GOT3 (cell line): ENCODE measurements around the gene HRH4.

Source experiments
- DNase-seq: peaks from one replicate; lab custom pipeline; 2025; ENCODE audit warnings: mixed read lengths; lab: John Stamatoyannopoulos, UW

The HRH4 gene

DNA sequence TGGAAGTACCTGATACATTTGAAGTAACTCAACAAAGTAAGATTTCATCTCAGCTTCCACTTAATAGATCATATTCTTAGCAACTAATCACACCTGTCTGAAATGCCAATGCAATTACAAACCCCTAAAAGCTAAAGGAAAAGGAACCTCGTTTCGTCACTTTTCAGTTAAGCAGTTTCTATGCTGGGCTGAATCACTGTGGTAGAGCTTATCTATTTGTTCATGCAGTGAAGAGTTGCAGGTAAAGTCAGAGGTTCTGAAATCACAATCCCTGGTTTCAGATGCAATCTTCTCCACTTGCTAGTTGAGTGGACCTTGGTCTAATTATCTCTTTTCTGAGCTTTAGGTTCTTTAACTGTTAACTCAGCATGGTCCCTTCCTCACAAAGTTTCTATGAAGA, 6.3 kb downstream of the HRH4 start:
- no peak for DNase-seq

GRCh38 chr18:24470022-24470618, 9.7 kb downstream of the HRH4 start:
- DNase-seq: no peak

GRCh38 chr18:24470805-24471204, 10.4 kb downstream of the HRH4 start:
- DNase-seq: no peak

- DNase-seq: no peak
Observed at GRCh38 chr18:24472591-24472990, 12.2 kb downstream of the HRH4 start.

GRCh38 chr18:24474406-24474805, 14.0 kb downstream of the HRH4 start:
- DNase-seq: no peak

- no peak for DNase-seq
Observed at GRCh38 chr18:24475926-24476589, 15.6 kb downstream of the HRH4 start.

DNA sequence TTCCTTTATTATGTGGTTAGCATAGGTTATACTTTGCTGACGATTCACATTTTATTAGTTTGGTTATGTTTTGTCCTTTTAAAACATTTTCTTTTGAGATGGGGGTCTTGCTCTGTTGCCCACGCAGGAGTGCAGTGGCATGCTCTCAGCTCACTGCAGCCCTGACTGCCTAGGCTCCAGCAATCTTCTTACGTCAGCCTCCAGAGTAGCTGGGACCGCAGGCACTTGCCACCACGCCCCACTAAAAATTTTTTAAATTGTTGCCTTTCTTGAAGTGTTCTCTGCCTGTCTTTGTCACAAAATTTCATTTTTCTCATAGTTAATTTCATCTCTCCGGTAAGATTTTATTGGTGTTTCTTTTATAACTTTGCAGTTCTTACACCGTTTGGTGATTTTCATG, 18.9 kb downstream of the HRH4 start:
- no peak for DNase-seq

GRCh38 chr18:24482821-24483220, 22.4 kb downstream of the HRH4 start:
- DNase-seq: no peak

GRCh38 chr18:24485681-24486080, 25.2 kb downstream of the HRH4 start:
- DNase-seq: no peak

DNA sequence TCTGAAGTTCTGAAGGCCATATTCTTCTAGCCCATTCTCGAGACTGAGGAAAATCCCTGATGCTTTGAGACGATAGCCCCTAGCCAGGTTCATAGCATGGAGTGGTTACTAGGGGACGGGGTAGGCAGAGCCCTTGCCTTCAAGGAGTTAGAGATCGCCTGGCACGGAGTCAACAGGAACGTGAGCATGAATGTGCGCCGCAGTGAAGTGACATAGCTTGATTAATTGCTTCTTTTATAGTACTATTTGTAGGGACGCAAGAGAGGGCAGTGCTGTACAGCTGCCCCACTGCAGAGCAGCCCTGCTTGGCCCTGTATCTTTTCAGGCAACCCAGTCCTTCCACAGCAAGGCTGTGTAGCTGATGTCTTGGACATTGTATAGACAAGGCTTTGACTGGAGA, 26.2 kb downstream of the HRH4 start:
- DNase-seq: no peak

DNA sequence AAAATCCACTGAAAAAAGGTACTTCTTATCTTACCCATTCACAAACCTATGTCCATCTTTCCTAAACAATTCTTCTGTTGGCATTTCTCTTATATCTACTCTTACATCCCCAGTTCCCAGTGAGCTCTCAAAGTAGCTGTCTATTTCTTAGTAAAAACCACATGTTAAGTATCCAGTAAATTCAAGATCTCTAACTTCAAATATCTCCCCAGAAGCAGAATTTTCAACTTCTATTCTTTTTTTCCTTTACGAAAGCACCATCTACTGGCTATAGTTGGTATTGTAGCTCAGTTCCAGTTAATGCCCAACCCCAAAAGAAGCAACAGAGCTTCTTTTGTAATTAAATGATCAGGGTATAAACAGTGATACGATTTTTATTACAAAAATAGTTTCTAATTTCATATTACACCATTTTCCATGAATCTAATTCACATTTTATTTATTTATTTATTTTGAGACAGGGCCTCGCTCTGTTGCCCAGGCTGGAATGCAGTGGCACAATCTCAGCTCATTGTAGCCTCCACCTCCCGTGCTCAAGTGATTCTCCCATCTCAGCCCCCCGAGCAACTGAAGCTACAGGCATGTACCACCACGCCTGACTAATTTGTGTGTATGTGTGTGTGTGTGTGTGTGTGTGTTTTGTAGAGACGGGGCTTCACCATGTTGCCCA, 28.5 kb downstream of the HRH4 start:
- no peak for DNase-seq

DNA sequence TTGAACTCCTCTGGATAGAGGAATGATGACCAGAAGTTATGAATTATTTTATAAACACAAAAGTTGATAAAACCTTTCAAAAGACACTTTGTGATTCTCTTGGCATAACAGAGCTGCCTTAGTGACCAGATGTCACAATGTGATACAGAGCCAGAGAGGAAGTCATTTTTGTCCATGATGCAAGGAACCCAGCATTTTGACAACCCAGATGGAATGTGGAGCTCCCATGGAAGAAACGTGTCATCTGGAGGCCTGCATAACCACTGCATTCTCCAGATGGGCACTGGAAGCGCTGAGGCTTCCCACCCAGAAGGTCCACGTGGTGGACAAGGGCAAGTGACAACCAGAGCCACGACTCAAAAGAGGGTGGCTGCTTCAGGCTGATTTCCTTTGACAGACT, 30.1 kb downstream of the HRH4 start:
- DNase-seq: no peak

DNA sequence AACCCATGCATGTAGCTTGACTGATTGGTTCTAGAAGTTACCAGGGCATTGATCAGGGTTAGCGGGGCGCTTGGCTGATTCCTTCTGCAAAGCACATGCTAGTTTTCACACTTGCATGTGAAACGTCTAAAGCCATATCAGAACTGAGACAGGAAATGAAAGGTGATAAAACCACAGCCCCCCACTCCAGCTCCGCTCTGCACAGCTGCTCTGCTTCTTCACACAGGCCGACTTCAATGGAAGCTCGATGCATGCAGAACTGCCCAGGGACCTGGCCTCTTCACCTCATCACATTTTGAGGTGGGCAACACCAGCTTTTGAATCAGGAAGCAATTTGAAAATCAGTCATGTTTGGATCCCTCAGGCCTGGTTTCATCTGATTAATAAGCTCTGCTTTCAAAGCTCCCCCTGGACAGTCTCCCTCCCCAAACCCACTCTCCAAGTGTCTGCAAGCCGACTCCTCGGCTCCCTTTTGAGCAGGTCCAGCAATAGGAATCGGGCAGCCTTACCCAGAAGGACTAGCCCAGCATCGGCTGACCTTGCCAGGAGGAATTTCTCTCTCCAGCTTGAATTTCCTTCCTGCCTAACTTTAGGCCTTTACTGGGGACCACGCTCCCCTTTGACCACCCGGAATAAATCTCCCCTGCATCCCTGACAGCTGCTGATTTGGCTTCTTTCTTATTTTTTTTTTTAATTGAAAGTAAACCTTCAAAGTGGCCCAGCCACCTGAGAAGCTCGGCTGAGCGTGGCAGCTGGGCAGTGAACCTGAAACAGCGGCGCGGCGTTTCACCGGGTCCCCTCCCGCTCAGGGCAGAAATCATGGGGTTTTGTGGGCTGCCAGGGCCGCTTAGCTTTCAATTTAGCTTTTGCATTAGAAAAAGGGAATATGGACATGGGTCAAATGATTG, 31.7 kb downstream of the HRH4 start:
- DNase-seq: no peak

DNA sequence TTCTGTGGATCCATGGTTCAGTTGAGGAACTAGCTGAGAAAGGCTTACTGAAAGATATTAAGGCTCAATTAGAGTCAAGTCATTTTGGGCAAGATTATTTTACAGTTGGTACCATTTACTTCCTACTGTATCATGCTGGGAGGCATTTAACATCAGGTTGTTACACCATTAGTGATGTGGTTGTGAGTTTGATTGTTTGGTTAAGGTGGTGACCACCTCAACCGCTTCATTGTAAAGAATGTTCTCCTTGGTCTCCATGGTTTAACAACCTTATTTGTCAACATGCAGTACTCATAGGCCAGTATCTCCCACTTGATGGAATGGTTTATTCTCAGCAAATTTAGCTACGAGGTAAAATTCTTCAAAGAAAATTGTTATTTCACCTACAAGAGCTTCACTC, 34.1 kb downstream of the HRH4 start:
- no peak for DNase-seq

DNA sequence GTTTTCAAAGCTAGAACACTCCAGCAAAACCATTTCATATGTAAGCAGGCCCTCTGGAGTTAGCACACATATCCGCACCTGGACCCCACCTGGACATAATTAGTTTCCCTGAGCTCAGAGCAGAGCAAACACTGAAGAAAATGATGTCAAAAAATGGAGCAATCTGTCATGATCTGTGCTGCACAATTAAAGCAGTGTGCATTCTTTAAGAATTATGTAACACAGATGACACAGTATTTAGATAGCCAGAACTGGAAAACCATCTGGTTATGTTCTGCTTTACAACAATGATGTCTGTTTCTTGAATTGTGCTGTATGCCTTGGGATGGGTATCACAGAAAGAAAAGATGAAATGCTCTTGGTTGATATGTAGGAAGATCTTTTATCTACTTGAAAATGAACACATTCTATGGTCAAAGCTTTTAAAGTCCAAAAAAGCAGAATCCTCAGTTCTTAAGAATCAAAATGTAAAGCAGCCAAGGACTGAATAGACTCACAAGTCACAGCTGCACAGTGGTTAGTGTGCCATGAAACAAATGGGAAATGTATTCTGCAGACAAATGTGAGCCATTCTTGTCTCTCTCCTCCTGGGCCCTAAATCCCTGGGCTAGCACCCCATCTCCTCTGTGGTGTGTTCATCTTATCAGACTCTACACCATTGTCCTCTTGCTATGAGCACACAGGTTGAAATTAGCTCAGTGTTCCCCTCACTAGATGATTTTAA, 36.8 kb downstream of the HRH4 start:
- DNase-seq: no peak

DNA sequence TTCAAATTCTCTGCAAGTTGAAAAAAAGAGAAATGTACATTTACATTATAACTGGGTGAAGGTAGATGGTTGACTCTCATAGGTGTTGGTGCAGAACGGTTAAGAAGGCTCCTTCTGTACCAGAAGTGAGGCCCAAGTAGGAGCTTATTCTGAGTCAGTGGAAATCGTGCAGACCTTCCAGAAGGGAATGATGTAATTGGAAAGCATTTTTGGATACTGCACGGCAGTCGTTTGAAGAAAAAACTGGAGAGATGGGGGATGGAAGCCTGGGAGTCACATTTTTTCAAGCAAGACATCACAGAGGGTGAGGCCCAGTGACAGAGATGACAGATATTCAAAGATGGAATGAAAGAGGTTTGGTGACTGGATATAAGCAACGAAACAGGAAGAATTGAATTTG, 39.4 kb downstream of the HRH4 start:
- DNase-seq: no peak

- no peak for DNase-seq
Observed at GRCh38 chr18:24500217-24500616, 39.8 kb downstream of the HRH4 start.

DNA sequence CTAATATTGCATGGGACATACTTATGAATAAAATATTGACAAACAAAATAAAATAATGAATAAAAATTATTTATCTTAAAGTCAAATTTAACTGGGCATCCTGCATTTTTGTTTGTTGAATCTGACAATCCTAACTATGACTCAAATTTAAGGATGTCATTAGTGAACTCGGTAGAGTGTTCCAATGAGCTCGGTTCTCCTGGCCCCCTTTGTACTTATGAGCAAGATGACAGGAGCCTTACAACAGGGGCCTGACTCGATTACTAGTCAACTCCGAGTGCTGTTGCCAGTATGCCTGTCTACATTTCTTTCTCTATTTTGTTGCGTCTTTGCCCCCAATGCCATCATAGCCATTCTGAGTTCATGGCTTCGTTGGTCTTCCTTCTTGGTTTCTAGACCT, 40.3 kb downstream of the HRH4 start:
- DNase-seq: no peak

DNA sequence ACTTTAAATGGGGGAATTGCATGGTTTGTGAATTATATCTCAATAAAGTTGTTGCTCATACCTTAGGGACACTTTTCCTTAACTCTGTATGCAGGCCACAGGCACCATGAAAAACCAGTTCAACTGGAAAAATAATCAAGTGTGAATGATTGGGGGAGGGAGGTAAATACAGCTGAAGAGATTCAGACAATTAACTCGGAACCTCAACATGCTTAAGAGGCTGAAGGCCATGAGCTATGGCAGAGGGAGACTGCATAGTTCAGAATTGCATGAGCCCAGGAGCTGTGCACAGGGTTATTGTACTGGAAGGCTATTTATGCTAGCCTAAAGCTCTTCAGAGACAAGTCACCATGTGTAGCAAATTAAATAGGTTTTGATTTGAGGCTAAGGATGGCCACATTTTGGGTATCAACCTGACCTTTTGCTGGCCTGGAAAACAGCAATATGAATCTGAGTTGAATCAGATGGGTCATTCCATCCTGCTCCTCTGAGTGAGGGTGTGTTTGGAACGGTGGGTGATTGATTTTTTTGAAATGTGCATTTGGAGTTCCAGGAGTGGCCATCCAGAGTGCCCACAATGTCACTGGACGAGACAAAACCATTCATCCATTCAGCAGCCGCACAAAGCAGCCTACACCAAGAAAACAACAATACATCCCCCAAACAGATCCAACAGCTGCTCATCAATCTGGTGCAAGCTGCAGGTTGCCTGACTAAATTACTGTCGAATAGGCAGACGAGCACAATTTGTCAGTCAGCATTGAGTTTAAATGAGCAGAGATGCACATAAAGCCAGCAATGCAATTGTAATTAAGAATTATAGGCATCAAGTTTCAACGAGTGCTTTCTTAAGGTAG, 42.5 kb downstream of the HRH4 start:
- DNase-seq: no peak

- DNase-seq: no peak
Observed at GRCh38 chr18:24504401-24504800, 44.0 kb downstream of the HRH4 start.

GRCh38 chr18:24506175-24506574, 45.7 kb downstream of the HRH4 start:
- DNase-seq: no peak
